ENCODE results near the gene RASA3.
"Not testable (repeated sequence)": the region's sequence is repeated elsewhere in the genome, so short reads cannot be mapped to it uniquely, and the experiment has no call there.

RASA3 gene

GRCh38 chr13:114132419-114133121 lies at the start of gene RASA3:
Gene RASA3 (minus strand): TSS chr13:114132623. CDS start chr13:114132489, 134 bp downstream.
- no peak for DNase-seq

GRCh38 chr13:114179087-114179658 lies 46.8 kb upstream of the RASA3 start, which contains the start of gene CFAP97D2:
Gene CFAP97D2 (plus strand): TSS chr13:114179257. CDS start chr13:114179331, 74 bp downstream.
- no peak for DNase-seq

DNA sequence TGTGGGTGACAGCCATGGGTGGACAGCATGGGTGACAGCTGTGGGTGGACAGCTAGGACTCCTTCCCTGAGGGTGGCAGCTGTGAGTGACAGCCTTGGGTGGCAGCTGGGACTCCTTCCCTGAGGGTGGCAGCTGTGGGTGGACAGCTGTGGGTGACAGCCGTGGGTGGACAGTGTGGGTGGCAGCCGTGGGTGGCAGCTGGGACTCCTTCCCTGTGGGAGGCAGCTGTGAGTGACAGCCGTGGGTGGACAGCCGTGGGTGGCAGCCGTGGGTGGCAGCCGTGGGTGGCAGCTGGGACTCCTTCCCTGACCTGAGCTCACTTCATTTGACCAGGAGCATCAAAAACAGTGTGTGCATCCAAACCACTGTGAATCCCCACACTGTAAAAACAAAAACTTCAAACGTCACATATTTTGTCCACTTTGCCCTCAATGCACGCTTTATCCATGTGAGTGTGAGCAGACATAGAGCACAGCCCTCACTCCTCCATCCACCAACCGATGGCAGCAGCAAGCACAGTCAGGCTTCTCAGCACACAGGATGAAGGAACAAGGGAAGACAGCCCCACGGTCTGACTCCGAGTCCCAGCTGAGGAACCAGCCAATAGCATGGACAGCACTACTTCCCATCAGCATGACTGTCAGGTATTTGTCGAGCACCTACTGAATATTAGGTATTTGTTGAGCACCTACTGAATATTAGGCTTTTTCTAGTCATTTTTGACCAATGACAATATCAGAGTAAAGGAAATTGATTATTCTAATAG lies 45.0 kb upstream of the RASA3 start:
- DNase-seq = no peak

DNA sequence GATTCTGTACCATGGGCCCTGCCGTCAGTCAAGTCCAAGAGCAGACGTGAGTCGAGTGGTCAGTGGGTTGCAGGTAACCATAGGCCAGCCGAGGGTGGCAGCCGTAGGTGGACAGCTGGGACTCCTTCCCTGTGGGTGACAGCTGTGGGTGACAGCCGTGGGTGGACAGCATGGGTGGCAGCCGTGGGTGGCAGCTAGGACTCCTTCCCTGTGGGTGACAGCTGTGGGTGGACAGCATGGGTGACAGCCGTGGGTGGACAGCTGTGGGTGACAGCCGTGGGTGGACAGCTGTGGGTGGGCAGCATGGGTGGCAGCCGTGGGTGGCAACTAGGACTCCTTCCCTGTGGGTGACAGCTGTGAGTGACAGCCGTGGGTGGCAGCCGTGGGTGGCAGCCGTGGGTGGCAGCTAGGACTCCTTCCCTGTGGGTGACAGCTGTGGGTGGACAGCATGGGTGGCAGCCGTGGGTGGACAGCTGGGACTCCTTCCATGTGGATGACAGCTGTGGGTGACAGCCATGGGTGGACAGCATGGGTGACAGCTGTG lies 44.0 kb upstream of the RASA3 start:
- DNase-seq = not testable (repeated sequence)

GRCh38 chr13:114174529-114174961 lies 42.1 kb upstream of the RASA3 start:
- DNase-seq = no peak

DNA sequence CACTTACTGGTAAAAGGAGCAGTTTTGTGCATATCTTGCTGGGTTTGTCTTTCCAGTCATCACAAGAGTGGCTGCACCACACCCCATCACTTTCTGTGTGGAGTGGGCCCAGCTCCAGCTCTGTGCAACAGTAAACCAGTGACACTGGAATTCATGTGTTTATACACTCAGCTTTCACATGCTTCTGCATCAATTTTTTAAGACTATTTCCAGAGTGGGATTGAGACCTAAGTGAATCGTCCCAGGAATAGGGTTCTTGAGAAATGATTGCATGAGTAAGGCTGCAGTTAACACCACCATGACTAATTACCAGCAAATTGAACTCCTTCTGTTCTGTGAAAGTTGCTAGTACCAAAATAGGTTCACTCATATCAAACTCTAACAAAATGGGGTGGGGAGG lies 41.3 kb upstream of the RASA3 start:
- DNase-seq = no peak

GRCh38 chr13:114173272-114173671 lies 40.8 kb upstream of the RASA3 start:
- DNase-seq = no peak

GRCh38 chr13:114167885-114168284 lies 35.5 kb upstream of the RASA3 start:
- DNase-seq = no peak

GRCh38 chr13:114167426-114167825 lies 35.0 kb upstream of the RASA3 start:
- no peak for DNase-seq

DNA sequence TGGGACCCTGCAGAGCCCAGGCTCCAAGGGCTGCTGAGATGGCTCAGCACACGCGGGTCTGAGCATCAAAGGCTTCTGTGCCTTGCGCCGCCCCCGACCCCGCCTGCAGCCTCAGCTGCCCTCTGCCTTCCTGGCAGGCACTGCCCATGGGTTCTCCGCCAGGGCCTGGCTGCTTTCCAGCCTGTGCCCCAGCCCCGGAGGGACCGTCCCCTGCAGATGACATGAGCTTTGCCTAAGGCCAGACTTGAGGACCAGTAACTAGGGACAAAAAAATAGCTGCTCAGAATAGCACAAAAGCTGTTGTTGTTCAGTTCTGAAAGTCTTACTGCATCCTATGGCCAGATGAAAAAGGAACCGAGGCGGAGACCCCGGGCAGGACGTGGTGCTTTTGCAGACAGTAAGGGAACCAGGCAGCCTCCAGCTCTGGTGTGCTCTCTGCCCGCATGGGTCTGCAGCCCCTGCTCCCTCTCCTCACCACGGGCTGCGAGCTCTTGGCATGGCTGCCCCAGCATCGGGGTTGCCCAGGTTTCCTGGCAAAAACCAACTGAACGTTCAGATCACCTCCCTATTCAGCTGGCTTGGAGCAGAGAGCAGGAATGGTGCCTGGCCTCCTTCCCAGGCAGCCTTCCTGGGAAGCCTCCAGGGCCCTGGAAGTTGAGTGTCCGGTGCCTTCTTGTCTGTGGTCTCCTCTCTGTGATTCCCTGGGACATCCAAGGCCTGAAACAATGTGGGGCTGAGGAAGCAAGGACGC lies 34.1 kb upstream of the RASA3 start:
- DNase-seq = no peak

DNA sequence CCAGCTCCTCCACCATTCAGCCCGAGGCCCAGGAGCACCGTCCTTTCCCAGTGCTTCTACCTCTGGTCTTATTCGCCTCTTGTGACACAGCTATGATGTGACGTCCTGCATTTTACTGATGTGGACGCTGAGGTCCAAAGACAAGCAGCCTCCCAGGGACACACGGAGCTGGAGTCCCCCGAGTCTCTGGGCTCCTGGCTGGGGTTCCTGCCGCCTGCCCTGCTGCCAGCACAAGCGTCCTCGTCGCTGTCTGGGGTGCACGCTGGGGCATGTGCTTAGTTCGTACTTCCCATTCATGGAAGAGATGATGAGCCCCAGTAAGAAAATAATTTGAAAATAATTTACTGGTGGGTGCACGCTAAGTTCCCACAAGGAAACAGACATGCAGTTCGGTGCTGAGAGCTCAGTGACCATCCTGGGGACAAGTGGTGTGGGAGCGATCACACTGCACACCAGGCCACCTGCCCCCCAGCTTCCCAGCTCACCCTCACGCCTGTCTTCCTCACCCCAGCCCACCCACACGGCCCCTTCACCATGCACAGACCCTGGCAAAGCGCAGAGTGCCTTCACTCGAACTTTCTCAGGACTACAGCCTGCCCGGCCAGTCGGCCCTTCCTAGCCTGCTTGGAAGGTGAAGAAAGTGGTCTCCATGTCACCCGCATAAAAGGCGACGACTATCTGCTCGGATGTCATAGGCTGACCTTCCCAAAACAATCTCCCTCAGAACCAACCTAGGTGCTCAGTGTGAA lies 32.4 kb upstream of the RASA3 start:
- DNase-seq = no peak

- no peak for DNase-seq
Observed at GRCh38 chr13:114164053-114164452, 31.6 kb upstream of the RASA3 start.

DNA sequence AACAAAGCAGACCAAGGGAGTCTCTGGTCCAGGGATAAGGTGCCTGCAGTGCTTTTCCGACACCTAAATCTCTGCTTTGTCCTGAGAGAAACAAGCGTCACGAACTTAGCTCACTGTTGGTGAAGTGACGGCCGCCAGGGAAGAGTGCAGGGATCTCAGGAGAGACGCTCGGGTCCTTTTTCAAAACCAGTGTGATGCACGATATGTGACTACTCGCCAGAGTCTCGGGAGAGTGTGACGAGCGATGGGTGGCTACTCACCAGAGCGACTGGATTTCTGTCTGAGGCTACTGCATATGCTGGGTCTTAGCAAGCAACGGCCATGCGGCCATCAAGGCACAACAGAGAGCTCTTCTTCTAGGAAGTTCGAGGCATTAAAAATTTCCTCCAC lies 30.1 kb upstream of the RASA3 start:
- no peak for DNase-seq

- no peak for DNase-seq
Observed at GRCh38 chr13:114161644-114162532, 29.5 kb upstream of the RASA3 start.

DNA sequence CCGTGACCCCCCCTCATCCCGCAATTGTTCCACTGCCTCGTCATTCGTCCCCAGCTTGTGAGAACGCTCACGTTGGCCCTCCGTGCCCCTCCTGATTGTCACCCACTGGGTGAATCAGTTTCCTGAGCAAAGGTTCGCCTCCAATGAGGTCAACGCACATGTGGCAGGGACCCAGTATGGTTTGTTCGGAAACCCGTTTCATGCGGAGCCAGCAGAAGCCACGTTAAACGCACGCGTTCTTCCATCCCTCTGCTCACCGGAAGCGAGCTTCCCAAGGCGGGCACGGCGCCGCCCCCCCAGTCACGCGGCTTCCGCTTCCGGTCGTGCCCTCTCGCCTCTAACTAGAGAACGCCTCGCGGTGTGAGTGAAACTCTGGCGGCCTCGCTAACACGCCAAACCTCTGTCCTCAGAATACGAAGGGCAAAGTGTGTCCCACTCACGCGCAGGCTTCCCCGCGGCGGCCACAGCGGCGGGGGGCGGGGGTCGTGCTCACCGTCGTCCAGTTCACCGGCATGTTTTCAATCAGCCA lies 28.7 kb upstream of the RASA3 start:
- DNase-seq = no peak

DNA sequence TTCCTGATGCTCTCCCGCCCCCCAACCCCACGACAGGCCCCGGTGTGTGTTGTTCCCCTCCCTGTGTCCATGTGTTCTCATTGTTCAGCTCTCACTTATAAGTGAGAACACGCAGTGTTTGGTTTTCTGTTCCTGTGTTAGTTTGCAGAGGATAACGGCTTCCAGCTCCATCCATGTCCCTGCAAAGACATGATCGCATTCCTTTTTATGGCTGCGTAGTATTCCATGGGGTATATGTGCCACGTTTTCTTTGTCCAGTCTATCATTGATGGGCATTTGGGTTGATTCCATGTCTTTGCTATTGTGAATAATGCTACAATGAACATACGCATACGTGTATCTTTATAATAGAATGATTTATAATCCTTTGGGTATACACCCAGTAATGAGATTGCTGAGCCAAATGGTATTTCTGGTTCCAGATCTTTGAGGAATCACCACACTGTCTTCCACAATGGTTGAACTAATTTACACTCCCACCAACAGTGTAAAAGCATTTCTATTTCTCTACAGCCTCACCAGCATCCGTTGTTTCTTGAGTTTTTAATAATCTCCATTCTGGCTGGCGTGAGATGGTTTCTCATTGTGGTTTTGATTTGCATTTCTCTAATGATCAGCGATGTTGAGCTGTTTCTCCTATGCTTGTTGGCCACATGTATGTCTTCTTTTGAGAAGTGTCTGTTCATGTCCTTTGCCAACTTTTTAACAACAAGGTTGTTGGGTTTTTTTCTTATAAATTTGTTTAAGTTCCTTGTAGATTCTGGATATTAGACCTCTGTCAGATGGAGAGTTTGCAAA lies 26.6 kb upstream of the RASA3 start:
- DNase-seq = not testable (repeated sequence)

DNA sequence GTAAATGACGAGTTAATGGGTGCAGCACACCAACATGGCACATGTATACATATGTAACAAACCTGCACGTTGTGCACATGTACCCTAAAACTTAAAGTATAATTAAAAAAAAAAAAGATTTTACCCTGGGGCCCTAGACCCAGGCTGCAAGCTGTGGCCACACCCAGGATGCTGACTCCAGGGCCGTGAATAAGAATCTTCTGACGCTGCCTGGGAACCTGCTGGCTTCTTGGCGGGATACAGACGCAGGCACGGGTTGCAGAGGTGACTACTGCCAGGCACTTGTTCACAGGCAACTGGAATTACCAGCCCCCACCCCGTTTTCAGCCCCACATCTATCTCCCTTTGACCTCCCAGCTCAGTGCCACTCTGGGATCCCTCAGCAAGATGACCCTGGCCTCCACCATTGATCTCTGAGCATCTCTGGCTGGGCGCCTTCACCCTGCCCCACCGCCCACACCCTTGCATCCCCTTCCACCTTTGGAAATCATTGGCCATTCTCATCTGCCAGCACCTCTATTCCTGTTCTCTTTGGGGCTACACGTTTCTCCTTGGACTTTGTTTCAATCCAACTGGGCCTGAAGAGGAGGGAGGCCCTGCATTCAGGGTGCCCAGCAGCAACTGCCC lies 25.6 kb upstream of the RASA3 start:
- no peak for DNase-seq

DNA sequence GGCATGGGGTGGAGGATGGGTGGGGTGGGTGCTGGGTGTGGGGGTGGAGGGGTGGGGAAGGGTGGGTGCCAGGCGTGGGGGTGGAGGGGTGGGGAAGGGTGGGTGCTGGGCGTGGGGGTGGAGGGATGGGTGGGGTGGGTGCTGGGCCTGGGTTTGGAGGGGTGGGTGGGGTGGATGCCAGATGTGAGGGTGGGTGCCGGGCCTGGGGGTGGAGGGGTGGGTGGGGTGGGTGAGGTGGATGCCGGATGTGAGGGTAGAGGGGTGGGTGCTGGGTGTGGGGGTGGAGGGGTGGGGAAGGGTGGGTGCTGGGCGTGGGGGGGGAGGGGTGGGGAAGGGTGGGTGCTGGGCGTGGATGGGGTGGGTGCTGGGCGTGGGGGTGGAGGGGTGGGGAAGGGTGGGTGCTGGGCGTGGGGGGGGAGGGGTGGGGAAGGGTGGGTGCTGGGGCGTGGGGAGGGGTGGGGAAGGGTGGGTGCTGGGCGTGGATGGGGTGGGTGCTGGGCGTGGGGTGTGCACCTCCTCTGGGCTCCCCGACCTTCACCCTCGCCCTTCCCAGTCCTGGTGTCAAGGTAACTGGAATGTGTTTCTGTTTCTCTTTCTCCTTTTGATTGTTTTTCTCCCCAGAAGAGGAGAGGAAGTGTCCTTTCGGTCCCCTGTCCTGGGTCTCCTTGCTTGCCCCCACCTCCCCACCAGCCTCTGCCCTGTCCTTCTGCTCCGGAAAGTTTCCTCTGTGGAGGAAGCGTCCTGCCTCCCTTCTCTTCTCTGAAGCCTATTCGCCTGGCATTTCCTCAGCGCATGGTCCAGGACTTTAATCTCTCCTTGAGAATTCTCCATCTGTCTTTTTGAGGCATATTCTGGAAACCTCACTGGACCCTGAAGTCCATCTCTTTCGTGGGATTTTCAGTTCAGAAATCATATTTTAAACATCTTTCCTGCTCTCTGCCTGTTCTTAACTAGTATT lies 23.8 kb upstream of the RASA3 start:
- no peak for DNase-seq

Data from NCI-H510A (cell line).